Nucleus accumbens (tissue), 56 donors: ENCODE measurements around the gene NACC2.

Experiments
- DNase-seq, 56 donors: peaks; one replicate each; lab custom pipeline; 2025; lab: John Stamatoyannopoulos, UW

NACC2 gene

GRCh38 chr9:136131629-136132511 is 36.8 kb upstream of the NACC2 start:
- no peak for DNase-seq

GRCh38 chr9:136129176-136129575 is 34.1 kb upstream of the NACC2 start:
- no peak for DNase-seq

GRCh38 chr9:136128436-136128835 is 33.3 kb upstream of the NACC2 start:
- DNase-seq, result no peak

- no peak for DNase-seq
These were observed 32.2 kb upstream of the NACC2 start for GRCh38 chr9:136127313-136127712.

GRCh38 chr9:136124976-136125692 is 30.0 kb upstream of the NACC2 start:
- no peak for DNase-seq

GRCh38 chr9:136122425-136123383 is 27.6 kb upstream of the NACC2 start:
- peak in 51 of 56 donors; percentile 17 to 86 (median 56) for DNase-seq

GRCh38 chr9:136121801-136122200 is 26.7 kb upstream of the NACC2 start:
- DNase-seq, result no peak

- DNase-seq, result no peak
These were observed 25.4 kb upstream of the NACC2 start for GRCh38 chr9:136120438-136120844.

GRCh38 chr9:136119883-136120393 is 24.8 kb upstream of the NACC2 start:
- DNase-seq, result no peak

- DNase-seq, result peak in 6 of 56 donors; percentile 18 to 46 (median 38)
These were observed 24.2 kb upstream of the NACC2 start for GRCh38 chr9:136119061-136119882.

- peak in 55 of 56 donors; percentile 58 to 95 (median 89) for DNase-seq
These were observed 23.4 kb upstream of the NACC2 start, which contains the start of gene TMEM250 for GRCh38 chr9:136118320-136119060. TMEM250 (minus strand) TSS chr9:136118875; CDS start chr9:136116900, 1,975 bp downstream.

- peak in 2 of 56 donors; percentile 58 to 68 for DNase-seq
These were observed 22.8 kb upstream of the NACC2 start for GRCh38 chr9:136117916-136118319.

GRCh38 chr9:136117291-136117915 is 22.3 kb upstream of the NACC2 start:
- DNase-seq, result no peak

GRCh38 chr9:136116360-136117098 is 21.4 kb upstream of the NACC2 start:
- DNase-seq, result no peak

- no peak for DNase-seq
These were observed 20.7 kb upstream of the NACC2 start for GRCh38 chr9:136115641-136116359.

- no peak for DNase-seq
These were observed 20.1 kb upstream of the NACC2 start for GRCh38 chr9:136115206-136115605.

GRCh38 chr9:136114610-136115009 is 19.5 kb upstream of the NACC2 start:
- no peak for DNase-seq
